HG03108 (cell line): ENCODE data around the gene SPA17.
A peak's percentile ranks its signal among the peaks of the same experiment; 100 is the strongest.

Experiments
- ATAC-seq: cut with Tn5 transposase; IDR thresholded peaks from one replicate; pipeline ENCODE4 v1.9.1; 2021; ENCODE audit warnings: moderate library complexity; ENCODE audit not compliant: unreplicated experiment

The SPA17 gene

GRCh38 chr11:124673333-124674167 is at the start of gene SPA17, which contains the start of gene SIAE:
SPA17 (plus strand) TSS chr11:124673904; CDS start chr11:124675265, 1,361 bp downstream.
SIAE (minus strand) TSS chr11:124673739; CDS start chr11:124673708, 31 bp downstream.
- ATAC-seq, result peak; percentile 88

GRCh38 chr11:124625504-124626168 is 48.1 kb upstream of the SPA17 start:
- no peak for ATAC-seq

- ATAC-seq, result no peak
Measured at GRCh38 chr11:124627546-124627945, 46.2 kb upstream of the SPA17 start.

GRCh38 chr11:124629961-124630360 is 43.7 kb upstream of the SPA17 start:
- ATAC-seq, result no peak

GRCh38 chr11:124633355-124633754 is 40.3 kb upstream of the SPA17 start:
- ATAC-seq, result no peak

GRCh38 chr11:124635932-124636331 is 37.8 kb upstream of the SPA17 start:
- ATAC-seq, result no peak

- no peak for ATAC-seq
Measured at GRCh38 chr11:124638500-124638899, 35.2 kb upstream of the SPA17 start.

- no peak for ATAC-seq
Measured at GRCh38 chr11:124639186-124639585, 34.5 kb upstream of the SPA17 start.

GRCh38 chr11:124640666-124641065 is 33.0 kb upstream of the SPA17 start:
- ATAC-seq, result no peak

GRCh38 chr11:124642628-124643027 is 31.1 kb upstream of the SPA17 start:
- no peak for ATAC-seq

GRCh38 chr11:124643042-124643604 is 30.6 kb upstream of the SPA17 start:
- no peak for ATAC-seq

GRCh38 chr11:124643605-124644425 is 29.9 kb upstream of the SPA17 start:
- no peak for ATAC-seq

GRCh38 chr11:124644426-124645280 is 29.1 kb upstream of the SPA17 start:
- peak; percentile 65 for ATAC-seq

GRCh38 chr11:124646148-124646547 is 27.6 kb upstream of the SPA17 start:
- no peak for ATAC-seq

GRCh38 chr11:124648610-124649009 is 25.1 kb upstream of the SPA17 start:
- no peak for ATAC-seq

- no peak for ATAC-seq
Measured at GRCh38 chr11:124656774-124657630, 16.7 kb upstream of the SPA17 start.

GRCh38 chr11:124657904-124658303 is 15.8 kb upstream of the SPA17 start:
- no peak for ATAC-seq

GRCh38 chr11:124658501-124658900 is 15.2 kb upstream of the SPA17 start:
- no peak for ATAC-seq

- no peak for ATAC-seq
Measured at GRCh38 chr11:124658986-124659385, 14.7 kb upstream of the SPA17 start.
